ENCODE data around the gene RXRG.

RXRG gene

DNA sequence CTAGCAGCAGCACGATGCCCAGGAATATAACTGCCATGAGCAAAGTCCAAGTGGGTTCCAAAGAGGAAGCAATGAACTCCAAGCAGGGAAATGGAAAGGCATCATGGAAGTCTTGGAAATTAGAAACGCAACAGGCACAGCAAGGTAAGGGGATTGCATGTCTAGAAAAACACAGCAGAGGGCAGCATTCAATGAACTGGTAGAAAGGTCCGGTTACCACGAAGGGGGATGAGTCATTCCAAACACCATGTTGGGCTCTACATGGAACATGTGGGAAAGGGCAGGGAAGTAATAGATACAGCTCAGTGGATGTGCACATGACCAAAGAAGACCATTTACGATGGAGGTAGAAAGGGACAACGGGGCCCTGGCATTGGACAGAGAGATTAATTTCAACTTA lies 36.4 kb downstream of the RXRG start:
- DNase-seq (ENCODE audit: low spot score) = peak; percentile 69

DNA sequence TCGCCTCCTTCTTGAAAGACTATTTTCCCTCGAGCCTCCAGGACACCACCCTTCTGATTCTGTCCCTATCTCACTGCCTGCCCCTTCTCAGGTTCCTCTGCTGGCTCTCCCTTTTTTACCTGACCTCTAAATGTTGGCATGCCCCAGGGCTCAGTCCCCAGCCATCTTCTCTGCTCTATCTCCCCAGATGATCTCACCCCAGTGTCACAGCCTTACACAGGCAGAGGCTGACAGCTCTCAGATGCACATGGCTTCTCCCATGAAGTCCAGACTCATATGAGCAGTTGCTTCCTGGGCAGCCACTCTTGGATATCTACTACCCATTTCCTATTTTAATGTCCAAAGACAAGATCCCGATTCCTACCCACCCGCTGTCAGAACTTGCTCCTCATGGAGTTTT lies 37.5 kb downstream of the RXRG start:
- no peak for DNase-seq (ENCODE audit: low spot score)

DNA sequence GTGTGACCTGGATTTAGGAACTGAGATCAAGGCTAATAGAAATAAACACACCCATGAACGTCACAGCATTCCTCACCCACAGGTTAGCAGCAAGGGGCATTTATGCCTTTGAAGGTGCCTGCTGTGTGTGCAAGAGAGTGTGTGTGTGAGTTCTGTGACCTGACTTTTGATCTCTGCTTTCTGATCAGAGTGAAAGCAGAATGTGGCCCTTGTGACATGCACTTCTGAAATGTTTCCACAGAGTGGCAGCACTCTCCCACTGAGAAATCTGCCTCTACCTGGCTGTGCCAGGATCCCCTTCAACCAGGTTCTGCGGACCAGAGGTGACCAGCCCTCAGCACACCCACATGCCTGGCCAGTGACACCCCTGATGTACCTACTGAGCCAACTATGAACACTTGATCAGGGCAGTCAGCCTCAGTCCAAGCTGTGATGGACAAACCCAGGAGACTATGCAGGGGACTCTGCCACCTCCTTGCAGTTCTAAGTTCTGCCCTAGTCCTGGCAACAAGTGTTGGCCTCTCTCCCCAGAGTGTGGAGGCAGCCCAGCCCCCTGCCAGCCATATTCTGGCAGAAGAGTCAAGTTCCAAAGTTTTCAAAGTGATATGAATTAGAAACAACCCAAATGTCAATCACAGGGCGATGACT lies 41.0 kb downstream of the RXRG start:
- DNase-seq (ENCODE audit: low spot score) = peak; percentile 50

DNA sequence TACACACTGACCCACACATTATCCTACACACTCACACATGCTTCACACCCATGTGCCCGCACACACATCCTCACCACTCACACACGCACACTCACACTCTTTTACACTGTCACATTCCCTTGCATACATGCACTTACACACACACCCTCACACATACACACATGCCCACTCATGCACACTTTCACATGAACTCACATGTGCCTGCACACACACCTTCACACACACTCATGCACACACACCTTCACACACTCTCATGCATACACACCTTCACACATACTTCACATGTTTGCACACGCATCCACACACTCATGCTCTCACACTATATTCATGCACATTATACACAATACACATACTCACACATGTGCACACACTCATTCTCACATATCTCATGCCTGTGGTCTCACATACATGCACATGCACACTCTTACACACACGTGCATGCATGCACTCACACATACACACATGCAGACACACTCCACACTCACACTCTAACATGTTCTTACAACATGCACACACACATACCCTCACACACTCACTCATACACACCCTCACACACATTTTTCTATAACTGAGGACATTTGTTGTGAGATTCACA lies 42.3 kb downstream of the RXRG start:
- DNase-seq (ENCODE audit: low spot score) = no peak

DNA sequence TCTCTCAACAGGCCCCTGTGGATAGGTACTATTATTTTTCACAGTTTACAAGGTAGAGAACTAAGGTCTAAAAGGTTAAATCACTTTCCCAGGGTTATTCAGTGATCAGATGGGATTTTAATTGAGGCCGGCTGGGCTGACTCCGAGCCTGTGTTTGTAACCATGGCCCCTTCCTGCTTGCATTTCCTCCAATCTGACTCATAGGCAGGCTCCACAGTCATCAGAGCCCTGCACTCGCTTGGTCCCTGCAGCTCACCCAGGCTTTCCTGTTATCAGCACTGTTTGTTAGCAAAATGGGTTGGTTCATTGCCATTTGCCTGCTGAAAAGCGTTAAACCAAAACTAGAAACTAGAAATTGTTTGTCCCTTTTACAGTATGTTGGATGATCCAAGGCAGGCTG lies 47.0 kb downstream of the RXRG start:
- peak; percentile 79 for DNase-seq (ENCODE audit: low spot score)

DNA sequence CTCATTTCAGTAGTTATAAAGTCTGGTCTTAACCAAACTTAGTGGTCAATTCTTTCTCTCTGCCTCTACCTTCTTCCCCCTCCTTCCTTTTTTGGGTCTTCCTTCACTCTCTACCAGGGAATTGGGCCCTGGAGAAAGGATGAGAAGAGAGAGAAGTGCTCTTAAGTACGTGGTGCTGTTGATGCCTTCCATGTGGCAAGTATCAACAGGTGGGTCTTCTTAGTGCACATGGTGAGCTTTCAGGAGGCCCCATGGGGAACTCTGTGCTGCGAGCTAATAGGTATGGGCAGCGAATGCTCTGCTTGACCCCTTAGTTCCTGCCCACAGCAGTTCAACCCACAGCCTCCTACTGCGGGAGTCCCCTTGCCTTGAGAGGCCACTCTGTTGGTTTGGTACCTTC lies 49.0 kb downstream of the RXRG start:
- DNase-seq (ENCODE audit: low spot score) = no peak

DNA sequence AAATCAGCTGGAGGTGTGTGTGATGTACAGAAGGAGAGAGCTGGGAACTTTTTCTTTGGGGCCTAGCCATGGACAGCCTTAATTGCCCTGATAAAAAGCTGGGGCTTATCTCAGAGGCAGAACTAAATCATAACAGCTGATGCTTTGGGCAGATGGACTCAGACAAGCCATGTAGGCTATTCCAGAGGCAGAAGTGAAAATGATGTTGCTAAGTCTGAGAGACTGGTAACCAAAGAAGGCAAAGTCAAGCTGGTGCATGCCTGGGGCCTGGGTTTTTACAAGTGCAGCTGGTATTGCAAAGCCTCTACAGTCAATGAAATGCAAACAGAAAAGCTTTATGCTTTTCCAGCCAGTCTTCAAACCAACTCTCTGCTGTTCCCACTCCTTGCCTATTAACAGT lies 49.4 kb downstream of the RXRG start:
- DNase-seq (ENCODE audit: low spot score) = no peak

DNA sequence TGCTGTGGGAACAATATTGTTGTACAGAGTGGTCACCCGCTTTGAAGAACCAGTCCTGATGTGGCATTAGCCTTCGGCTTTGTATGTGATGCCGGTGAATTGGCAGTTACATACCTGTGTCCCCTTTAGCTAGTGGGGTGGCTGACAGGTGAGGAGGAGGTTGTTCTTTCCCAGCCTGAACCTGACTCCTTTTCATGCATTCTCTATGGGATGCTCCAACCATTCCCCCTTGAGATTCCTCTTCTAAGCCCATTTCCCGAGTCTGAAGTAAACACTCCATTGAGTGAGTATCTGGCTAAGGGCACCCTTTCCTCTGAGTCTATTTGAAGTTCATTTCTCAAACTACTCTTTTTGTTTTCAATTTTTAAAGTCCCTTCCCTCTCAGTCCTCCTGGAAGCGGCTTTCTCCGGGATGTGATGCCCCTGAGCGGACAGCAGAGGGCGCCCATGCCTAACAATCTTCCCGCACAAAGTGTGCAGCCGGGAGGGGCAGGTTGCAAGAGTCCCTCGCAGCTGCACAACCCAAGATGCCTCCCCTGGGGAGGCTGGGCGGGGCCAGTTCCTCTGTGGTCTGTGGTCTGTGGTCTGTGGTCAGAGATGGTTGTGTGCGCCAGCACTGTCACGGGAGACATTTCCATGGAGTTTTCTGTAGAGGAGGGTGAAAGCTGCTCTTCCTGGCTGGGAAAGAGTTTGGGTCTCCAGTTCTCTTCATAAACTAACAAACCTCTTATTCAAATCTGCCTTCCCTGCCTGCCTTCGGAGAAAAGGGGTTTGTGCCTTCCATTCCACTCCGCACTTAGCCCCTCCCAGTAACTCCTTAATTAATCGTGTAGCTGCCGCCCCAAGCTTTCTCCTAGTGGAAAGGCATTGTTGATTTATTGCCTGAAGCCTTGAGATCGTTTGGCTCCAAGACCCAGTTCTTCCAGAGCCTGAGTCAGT lies 52.0 kb downstream of the RXRG start:
- peak; percentile 93 for DNase-seq (ENCODE audit: low spot score)

DNA sequence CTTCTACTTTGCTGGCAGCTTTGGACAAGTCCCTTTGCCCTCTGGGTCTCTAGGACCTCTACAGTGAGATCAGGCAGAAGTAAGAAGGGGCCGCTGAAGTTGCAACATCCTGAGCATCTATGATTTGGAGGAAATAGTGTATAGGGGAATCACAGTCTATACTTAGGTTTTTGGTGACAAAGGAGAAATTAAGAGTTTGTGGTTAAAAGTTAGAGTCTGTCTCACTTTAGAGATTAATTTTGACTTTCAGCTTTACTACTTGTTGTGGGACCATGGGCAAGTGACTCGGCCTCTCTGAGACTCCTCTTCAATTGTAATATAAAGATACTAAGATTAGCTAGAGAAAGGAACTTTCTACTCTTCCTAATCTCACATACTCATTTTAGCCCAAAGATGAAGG lies 55.3 kb downstream of the RXRG start:
- DNase-seq (ENCODE audit: low spot score) = no peak

DNA sequence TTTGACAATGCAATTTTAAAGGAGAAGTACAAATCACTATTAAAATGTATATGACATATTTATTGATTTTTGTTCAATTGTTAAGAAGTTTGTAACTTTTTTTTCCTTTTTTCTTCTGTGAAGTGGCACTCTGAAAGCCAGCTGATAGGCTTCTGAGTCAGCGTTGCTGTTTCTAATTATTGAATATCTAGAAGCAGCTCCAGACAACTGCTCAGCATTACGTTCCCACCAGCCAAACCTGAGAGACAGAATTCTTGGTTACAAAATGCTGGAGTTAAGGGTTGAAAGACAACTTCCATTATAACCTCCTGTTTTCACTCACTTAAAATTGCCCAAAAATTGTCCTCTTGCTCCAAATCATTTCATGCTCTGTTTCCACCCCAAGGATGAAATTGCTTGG lies 57.0 kb downstream of the RXRG start:
- DNase-seq (ENCODE audit: low spot score) = no peak

DNA sequence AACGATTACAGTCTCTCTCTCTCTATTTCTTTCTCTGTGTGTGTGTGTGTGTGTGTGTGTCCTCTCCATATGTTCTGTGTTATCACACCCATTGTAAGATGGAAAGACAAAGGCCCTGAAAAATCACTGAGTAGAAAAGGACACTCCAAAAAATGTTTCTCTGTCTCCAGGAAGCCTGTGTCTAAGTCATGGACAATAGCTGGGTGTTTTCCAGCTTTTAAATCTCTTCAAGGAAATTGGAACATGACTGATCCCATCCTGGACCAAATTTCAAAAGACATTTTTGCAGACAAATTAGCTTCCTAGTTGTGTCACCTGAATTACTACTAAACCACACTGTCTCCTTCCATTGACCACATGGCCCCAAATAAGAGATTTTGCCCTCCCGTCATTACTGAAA lies 57.4 kb downstream of the RXRG start:
- DNase-seq (ENCODE audit: low spot score) = no peak

DNA sequence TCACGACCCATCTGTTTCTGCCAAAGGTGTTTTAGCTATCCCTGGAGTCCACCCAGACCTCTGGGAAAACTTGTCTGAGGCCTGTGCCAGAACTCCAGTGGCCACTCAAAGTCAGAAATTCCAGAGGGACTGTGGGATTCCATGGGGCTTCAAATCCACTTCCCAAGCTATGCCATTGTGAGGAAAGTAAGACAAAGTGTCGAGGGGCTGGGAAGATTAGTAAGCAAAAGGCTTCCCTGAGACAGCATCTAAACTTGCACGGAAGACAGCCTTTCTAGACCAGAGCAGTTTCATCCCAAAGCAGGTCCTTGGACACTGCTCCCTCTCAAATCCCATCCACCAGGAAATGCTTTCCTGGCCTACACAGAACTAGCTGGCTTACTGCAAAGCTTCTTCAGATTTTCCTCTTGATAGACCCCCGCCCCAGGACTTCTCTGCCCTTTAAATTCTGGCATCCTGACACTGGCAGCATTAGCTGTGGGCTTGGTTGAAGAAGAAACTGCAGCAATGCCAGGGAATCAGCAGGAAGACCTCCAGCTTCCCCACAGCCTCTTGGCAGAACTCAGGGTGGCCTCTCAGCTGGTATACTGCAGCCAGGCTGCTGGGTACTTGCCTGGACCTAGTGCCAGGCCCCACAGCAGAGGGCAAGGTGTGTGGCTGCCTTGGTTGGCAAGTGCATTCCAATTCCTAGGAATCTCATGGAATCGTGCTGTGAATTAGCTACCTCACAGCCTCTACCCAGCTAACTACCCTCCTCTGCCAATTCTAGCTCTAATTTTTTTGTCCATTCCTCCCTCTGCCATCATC lies 61.1 kb downstream of the RXRG start:
- DNase-seq (ENCODE audit: low spot score) = no peak

DNA sequence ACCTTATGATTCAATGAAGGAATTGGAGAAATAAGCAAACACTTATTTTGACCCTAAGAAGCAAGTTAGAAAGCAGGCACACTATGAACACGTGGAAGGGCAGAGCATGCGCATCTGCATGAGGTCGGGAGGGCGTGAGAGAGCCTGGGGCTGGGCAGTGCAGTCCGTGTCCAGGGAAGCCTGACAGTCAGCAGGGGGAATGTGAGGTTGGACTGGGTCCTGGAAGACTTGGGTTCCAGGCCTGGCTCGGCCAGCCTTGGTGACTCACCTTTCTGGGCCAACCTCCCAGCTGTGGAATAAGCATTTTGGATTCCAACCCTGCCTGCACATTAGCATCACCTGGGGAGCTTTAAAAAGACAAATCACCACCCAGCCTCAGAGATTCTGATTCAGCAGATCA lies 61.9 kb downstream of the RXRG start:
- peak; percentile 67 for DNase-seq (ENCODE audit: low spot score)

DNA sequence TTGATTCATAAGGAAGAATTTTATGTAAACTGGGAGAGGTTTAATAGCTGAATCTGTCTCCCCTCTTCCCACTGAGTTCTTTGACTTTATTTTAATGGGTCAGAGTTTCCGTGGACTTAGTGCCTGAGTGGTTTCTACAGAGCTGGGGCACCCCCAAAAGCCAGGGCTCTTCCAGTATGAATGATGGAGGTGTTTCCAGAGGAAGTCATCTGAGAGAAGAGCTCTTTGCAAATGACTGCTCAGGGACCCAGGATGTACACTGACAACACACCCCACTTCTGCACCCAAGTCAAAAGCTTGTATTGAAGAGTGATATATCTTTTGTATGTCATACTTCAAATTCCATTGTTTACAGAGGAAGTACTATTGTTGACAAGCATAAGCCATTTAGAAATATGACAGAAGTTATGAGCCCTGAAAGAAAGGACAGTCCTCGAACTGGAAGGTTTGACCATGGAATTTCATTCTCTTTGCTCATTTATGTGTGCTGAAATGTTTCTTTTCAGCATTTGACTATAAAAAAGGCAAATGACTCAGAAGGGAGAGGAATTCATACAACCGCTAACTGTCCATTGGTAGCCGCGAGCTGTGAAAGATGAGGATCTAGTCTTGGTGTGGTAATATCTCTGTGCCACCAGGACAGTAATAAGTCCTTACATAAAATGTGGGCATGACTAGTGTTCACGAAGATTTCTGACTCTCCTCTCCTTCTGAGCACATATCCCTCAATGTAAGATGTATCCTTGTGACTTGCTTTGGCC lies 63.0 kb downstream of the RXRG start:
- DNase-seq (ENCODE audit: low spot score) = no peak

DNA sequence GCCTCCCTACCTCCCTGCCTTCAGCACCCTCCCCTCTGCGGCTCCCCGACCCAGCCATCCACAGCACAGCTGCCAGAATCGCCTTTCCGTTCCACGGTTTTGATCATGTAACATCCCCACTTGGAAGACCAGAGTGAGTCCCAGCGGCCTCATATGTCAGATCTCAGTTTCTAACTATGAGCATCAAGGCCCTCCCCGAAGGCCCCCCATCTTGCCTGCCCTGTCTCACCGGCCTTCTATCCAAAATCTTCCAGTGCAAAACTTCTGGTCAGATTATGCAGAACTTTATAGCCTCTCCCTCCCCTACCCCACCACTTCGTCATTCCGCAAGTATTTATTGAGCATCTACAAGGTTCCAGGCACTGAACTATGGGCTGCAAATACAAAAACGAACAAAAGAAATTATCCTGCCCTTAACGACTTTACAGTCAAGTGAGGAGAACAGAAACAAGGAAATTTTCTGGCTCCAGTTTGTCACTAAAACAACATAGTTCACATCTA lies 68.1 kb downstream of the RXRG start:
- DNase-seq (ENCODE audit: low spot score) = no peak

DNA sequence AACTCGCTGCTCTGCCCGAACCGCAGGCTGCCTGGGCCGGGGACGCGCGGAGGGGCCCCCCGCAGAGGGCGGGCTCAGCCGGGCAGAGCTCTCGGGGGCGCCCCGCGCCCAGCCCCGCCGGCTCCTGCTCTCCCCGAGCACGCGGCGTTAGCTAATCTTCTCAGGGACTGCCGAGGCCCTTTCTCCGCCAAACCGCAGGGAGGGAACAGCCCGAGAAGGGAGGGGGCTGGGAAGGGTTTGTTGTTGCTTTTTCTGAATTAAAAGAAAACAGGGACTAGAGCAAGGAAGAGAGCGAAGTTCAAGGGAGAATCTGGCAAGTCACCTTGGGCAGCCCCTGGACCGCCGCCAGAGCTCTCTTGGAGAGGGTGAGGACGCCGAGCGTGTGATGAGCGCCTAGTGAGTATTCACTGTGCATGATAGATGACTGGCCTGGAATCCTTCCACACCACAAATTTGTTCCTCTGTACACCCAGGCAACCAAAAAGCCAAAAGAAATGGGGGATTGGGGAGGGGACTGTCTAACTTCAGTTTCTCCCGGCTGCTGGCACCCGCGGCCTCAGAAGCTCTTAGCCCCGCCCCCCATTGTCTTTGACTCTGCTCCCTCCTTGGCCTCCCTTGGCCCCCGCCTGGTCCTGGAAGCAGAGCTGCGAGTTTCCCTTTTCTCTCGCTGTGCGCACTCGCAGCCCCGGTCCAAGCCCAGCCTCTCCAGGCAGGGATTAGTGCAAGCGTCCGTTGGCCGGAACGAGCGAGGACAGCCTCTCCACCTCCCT lies 68.7 kb downstream of the RXRG start:
- DNase-seq (ENCODE audit: low spot score) = peak; percentile 95

DNA sequence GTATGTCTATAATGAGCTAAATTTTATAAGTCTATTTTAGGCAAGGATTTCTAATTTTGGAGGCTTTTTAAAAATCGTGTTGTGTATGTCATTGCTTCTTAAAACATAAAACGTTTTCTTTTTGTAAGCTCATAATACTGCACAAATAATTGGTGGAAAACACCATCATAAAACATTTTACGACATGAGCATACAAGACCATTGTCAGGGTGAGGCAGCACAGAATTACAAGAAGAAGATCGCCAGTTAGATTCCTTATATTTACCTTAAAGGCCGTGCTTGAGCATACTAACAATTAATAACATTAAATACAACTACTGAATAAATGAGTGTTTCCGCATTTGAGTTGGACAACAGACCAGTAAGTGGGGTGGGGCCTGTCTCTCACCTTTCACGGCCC lies 69.3 kb downstream of the RXRG start:
- no peak for DNase-seq (ENCODE audit: low spot score)

DNA sequence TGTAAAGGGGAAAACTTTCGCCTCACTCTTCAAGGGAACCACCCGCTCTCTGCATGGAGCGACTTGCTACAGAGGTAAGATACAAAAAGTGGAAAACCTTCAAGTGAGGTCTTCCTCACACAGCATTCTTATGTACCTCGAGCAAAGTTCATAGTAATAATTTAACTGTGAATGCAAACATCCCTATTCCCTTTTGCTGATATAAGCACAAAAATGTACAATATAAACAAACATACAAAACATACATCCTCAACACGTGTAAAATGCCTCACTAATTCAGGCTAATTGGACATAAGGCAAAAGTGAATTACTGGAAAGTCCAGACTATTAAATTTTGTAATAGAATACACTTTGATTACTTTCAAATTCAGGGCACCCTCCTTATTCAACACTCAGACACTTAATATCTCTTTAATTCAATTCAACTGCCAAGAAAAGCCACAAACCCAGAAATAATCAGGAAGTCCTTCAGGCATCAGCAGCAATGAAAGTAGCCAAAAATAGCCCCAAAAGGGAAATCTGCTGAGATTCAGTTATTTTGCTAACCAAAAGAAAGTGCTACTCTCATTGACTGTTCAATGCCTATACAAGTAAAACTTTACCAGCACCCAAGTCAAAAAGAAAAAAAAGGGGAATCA lies 73.2 kb downstream of the RXRG start:
- DNase-seq (ENCODE audit: low spot score) = no peak

DNA sequence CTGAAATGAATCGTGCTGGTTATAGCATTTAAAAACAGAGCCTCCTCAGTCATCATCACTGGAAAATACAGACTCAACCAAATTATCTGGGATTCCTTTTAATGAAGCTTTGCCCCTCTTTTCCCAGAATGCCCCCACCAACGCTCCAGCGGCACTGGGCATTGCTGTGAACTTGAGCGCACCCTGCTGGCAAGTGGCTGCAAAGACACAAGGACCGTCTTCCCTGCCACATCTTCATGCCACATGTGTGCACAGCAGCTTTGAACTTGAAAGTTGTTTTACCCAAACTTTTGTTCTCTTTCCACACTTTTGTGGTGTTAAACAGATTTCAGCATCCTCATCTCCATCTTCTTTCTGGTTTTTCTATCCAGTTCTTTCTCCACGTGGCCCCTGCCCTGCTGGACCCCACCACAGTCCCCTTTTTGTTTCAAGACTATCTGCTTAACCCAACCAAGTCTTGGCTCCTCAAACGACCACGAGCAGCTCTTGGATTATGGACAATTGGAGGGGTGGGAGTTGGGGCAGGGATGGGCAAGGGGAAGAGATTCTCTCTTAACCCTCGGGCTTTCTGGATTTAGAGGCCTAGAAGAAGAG lies 75.6 kb downstream of the RXRG start:
- DNase-seq (ENCODE audit: low spot score) = peak; percentile 42
